GM20431 (cell line): ENCODE measurements around the gene VEPH1.

Experiments
- in situ Hi-C: fragments of 300-500 bp; cut with MseI, MboI; formaldehyde crosslinking; loops from one replicate; pipeline ENCODE4 v1.15.0; 2020; ENCODE audit warnings: low sequenced_read_pairs; ENCODE audit not compliant: unreplicated experiment

VEPH1 gene

GRCh38 chr3:157240408-157240807 is 262.8 kb downstream of the VEPH1 start:
- in situ Hi-C loops = no loop called here

DNA sequence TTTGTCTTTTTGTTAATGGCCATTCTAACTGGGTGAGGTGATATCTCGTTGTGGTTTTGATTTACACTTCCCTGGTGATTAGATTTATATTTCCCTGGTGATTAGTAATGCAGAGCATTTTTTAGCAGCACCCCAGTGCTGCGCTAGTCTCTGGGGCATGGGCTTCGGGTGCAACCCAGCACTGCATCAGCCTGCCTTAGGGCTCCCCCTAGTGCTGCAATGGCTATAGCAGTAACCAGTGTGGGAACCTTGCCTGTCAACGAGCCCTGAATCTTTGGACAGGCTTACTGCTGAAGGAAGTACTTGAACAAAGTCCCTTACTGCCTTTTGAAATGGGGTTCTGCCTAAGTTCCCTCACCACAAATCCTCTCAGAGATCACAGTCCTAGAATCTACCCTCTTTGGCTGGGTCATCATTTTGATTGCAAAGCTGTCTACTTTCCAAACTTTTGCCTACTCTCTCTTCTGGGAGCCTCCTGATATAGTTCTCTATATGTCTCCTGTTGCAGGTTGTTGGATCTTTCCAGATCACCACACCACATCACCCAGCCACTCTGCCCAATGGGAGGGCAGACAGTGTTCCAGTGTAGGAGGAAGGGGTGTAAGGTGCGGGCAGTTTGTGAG is 264.0 kb downstream of the VEPH1 start:
- in situ Hi-C loops = no loop called here

DNA sequence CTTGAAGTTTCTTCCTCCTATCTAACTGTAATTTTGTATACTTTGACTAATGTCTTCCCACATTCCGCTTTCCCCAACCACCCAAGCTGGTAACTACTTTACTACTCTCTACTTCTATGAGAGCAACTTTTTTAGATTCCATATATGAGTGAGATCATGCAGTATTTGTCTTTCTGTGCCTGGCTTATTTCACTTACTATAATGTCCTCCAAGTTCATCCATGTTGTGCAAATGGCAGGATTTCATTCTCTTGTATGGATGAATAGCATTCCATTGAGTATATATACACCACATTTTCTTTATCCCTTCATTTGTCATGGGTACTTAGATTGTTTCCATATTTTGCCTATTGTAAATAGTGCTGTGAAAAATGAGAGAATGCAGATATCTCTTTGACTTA is 264.8 kb downstream of the VEPH1 start:
- in situ Hi-C loops = no loop called here

GRCh38 chr3:157237886-157238285 is 265.3 kb downstream of the VEPH1 start:
- in situ Hi-C loops = no loop called here

DNA sequence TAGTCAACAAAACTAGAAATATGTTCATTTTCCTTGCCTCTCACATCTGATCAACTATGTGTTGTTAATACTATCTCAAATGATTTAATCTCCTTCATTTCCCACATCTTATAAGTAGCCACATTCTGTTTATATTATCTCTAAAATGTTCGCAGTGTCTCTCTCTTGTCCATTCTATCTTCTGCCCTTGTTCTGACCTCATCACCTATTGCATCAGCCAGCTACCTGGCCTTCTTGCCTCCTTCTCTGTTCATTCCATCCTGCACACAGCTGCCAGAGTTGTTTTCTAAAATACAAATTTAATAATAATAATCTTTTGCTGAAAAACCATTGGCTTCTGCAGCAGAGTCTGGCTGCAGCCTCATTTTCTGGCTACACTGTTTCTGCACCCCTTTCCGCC is 267.9 kb downstream of the VEPH1 start:
- in situ Hi-C loops = no loop called here

GRCh38 chr3:157233923-157234322 is 269.3 kb downstream of the VEPH1 start:
- in situ Hi-C loops = no loop called here

GRCh38 chr3:157232141-157232540 is 271.1 kb downstream of the VEPH1 start:
- in situ Hi-C loops = no loop called here

- in situ Hi-C loops = no loop called here
Measured at GRCh38 chr3:157231071-157231470, 272.1 kb downstream of the VEPH1 start.

GRCh38 chr3:157226173-157226847 is 276.9 kb downstream of the VEPH1 start:
- in situ Hi-C loops = no loop called here

GRCh38 chr3:157225001-157225400 is 278.2 kb downstream of the VEPH1 start:
- in situ Hi-C loops = no loop called here

- in situ Hi-C loops = no loop called here
Measured at GRCh38 chr3:157220883-157221282, 282.3 kb downstream of the VEPH1 start.

DNA sequence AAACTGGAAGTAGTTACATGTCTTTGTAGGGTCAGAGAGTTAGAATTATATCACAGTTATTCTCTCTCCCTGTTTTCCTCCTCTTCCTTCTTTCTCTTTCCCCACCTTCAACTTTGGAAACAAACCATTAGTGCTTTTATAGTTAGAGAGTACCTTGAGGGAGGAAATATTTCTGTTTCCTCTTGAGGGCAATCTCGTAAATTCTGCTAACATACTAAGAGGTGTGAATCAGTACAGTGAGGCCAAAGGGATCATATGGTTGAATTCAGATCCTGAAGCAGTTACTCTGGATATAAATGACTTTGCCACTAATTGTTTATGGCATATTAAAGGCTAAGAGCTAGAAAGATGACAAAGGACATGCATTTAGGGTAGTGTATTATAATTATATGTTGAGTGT is 283.0 kb downstream of the VEPH1 start:
- in situ Hi-C loops = no loop called here

DNA sequence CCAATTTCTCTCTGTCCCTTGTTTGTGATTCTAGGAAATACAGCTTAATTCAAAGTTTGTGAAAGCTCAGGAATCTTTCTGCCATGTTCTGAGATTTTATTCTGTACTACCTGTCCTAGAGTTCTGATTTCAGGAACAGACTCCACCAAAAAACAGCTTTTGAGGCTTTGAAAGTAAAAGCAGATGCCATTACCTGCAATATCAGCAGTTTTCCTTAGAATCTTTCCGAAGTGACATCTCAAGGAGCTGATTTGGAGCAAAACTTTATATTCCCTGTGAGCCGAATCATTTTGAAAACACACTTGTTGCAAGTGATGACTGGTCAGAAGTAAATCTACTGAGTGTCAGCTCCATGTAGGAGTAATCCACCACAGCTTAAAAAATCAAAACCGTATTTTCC is 284.0 kb downstream of the VEPH1 start:
- in situ Hi-C loops = no loop called here
